SH-SY5Y (cell line): Measurements from ENCODE around the gene APBA1.

ENCODE experiments used
- GATA2 ChIP-seq: IDR thresholded peaks from 2 replicates; pipeline ENCODE4 v1.6.1; 2011; ENCODE audit warnings: mild to moderate bottlenecking, low read depth, low read length
- GATA3 ChIP-seq: IDR thresholded peaks from 2 replicates; pipeline ENCODE4 v1.6.1; 2011; ENCODE audit warnings: low read depth, mild to moderate bottlenecking, low read length, moderate library complexity

- TF ChIP-seq GATA3 (no peak), GATA2 (no peak)
Measured at GRCh38 chr9:69667306-69667705, 4.9 kb downstream of the APBA1 start.
